DMS153 (cell line): Measurements from ENCODE around the gene SLC1A1.
A peak's percentile ranks its signal among the peaks of the same experiment; 100 is the strongest.
"Not testable (repeated sequence)": the region's sequence is repeated elsewhere in the genome, so short reads cannot be mapped to it uniquely, and the experiment has no call there.

ENCODE experiments used
- DNase-seq: peaks from one replicate; lab custom pipeline; 2025; lab: John Stamatoyannopoulos, UW

Gene SLC1A1

DNA sequence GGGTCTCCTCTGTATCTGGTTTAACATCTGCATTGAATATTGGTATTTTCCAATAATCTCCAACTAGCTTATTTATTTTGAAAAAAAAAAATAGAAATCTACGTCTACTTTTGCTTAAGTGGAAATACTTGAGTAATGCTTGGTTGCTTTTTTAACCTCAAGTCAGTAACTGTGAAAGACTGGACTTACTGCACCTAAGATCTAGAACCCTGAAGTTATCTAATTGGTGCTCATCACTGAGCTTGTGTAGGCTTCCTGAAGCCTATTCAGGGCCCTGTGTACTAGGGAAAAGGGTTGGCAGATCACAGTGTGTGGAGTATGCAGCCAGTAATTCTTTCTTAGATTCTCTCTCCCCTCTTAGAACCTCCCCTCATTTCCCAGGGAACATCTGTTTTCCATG is 16.2 kb downstream of the SLC1A1 start:
- DNase-seq, result no peak

DNA sequence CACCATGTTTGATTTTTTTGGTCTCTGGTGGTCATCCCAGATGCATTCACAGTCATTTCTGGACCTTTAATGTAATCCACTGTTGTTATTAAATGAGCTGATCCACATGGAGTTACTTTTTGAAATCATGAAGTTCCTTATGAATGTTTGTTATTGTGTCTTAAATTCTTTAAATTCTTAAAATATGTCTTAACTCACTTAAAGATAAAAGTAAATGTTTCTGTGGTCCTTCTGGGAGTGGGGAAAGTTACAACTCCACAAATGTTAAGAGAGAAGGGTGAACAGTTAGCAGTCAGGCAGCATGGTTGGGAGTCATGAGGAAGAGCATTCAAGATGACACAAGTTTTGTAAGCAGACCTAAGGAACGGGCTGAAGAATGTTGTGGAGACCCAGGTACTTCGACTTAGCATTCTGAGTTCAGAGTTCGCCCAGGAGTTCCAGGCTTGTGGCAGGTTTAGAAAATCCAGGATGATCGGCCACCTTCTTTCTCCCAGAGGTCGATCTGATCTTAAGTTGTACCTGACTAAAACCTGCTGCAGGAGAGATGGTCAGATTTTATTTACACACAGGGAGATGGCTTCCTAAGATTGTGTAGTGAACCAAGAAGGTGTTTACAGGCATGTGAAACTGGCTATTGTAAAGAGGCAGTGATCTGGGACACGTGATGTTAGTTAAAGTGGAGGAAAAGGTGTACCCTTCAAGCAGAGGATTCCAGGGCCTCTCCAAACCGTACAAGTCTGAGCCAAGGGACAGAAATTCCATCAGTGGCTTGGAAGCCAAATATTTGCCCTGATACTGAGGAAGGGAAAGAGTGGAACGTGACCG is 17.2 kb downstream of the SLC1A1 start:
- DNase-seq, result no peak

DNA sequence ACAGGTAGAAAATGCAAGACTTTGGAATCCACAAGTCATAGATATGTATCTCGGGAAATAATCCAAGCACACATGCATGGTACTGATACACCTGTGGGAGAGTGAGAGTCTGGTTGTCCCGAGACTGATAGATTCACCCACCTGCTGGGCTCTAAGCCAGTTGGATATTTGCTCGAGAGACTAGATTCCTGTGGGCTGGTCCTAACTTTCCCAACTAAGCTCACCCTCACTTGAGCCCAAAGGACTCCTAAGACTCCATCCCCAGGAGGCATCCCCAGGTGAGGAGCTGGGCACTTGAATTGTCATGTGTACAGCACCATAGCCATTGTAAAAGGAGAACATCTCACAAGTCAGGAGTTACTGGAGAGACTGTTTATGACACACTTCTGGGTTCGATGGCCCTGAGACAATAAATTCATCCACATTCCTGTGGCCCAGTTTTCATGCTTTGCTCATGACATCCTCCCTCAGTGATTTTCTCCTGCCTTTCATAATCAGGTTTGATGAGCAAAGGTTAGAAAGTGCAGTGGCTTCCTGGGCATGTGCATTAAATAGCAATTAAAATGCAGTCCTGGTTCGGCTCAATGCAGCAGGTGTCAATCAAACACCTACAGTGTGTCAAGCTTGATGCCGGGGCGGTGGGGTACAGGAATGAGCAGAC is 18.1 kb downstream of the SLC1A1 start:
- DNase-seq, result no peak

GRCh38 chr9:4508907-4509589 is 18.8 kb downstream of the SLC1A1 start:
- no peak for DNase-seq

DNA sequence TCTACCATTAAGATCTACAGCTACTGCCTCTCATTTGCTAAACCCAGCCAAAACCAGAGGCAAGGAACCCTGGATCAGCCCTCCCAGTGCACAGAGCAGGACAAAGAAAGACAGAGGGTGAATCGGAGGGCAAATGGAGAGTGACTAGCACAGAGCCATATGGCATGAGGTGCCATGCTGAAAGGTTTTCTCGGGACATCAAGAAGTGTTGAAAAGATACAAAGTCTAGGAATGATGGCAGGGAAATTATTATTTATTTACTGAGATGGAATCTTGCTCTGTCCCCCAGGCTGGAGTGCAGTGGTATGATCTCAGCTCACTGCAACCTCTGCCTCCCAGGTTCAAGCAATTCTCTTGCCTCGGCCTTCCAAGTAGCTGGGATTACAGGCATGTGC is 19.3 kb downstream of the SLC1A1 start:
- DNase-seq, result no peak

- no peak for DNase-seq
These were observed 20.5 kb downstream of the SLC1A1 start for GRCh38 chr9:4510546-4511322.

DNA sequence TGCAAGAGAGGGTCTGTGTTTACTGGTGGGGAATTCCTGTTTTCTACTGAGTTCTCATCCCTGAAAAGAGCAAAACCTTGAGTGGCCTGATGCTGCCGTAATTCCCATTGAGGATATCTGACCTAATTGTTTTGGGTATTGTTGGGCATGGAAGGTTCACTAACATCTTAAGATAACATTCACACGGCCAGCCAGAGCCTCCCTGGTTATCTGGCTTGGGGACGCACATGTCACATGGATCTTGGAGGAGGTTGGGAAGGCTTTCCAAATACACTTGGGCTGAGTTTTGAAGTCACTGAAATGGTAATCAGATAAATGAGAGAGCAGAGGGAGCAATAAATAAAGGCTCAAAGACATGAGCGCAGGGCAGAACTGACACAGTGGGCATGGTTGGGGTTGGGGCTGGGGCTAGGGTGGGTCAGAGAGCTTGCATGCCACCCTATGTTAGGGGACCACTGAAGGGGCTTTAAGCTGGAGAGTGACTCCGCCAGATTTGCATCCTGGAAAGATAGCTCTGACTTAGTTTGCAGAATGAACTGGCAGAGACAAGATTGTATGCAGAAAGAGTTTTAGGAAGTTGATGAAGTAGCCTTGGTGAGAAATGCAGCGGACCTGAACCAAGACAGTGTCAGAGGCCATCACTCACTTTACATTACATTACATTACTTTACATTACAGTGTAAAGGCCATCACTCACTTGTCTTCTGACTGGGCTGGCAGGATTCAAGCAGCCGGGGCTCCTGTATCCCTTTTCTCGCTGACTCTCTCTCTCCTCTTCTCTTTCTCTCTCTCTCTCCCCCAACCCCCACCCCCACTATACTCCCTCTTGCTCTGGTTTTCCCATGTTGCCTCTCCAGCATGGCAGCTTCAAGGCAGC is 24.2 kb downstream of the SLC1A1 start:
- no peak for DNase-seq

GRCh38 chr9:4515958-4516375 is 25.7 kb downstream of the SLC1A1 start:
- DNase-seq, result no peak

DNA sequence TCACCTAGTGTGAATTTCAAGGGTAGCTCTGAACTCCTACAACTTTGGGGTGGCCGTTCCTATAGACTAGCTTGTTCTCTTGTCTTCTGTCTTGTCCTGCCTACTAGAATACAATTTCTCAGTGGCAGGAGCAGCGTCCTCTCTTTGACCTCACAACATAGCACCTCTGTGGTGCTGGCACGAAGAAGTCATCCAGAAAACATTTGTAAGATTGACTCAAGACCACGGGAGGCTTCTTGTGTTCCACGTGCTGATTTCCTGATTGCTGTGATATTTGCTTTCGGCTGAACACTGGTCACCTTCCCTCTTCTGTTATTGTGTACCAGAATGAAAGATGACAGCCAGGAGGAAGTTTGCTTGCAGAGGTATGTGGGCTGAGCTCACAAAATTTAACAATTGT is 27.0 kb downstream of the SLC1A1 start:
- DNase-seq, result no peak

DNA sequence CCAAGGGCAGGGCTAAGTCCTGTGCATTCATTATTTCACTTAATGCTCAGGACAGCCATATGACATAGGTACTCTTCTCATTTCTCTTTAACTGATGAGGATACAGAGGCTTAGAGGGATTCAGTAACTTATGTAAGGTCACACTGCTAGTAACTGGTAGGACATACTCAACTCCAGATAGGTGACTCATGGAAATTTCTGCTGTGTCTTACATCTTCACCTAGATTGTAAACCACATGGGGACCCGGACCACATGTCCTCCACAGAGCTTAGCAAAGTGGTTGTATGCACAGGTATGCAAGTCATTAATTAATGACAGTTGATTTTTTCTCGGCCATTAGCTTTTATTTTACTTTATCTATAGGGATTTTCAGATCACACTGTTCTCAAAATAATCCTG is 29.3 kb downstream of the SLC1A1 start:
- DNase-seq, result no peak

- DNase-seq, result no peak
These were observed 29.8 kb downstream of the SLC1A1 start for GRCh38 chr9:4520055-4520454.

- DNase-seq, result peak; percentile 42
These were observed 40.1 kb downstream of the SLC1A1 start for GRCh38 chr9:4530375-4530774.

- not testable (repeated sequence) for DNase-seq
These were observed 40.6 kb downstream of the SLC1A1 start for GRCh38 chr9:4530831-4531230.

DNA sequence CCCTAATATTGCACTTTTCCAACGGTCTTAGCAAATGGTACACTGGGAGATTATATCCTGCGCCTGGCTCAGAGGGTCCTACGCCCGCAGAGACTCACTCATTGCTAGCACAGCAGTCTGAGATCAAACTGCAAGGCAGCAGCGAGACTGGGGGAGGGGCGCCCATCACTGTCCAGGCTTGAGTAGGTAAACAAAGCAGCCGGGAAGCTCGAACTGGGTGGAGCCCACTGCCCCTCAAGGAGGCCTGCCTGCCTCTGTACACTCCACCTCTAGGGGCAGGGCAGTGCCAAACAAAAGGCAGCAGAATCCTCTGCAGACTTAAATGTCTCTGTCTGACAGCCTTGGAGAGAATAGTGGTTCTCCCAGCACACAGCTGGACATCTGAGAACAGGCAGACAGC is 41.1 kb downstream of the SLC1A1 start:
- DNase-seq, result not testable (repeated sequence)

- DNase-seq, result not testable (repeated sequence)
These were observed 43.6 kb downstream of the SLC1A1 start for GRCh38 chr9:4533881-4534280.

GRCh38 chr9:4536196-4536595 is 45.9 kb downstream of the SLC1A1 start:
- DNase-seq, result not testable (repeated sequence)

DNA sequence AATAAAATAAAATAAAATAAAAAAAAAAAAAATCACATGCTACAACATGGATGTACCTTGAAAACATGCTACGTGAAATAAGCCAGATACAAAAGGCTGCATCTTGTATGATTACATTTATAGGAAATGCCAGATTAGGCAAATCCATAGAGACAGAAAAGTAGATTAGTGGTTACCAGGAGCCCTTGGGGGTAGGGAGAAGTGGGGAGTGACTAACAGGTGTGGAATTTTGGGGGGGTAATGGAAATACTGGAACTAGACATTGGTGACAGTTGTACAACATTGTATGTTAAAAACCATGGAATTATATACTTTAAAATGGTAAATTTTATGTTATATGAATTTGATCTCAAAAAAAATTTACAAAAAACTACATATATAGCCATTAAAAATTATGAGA is 47.3 kb downstream of the SLC1A1 start:
- DNase-seq, result no peak

DNA sequence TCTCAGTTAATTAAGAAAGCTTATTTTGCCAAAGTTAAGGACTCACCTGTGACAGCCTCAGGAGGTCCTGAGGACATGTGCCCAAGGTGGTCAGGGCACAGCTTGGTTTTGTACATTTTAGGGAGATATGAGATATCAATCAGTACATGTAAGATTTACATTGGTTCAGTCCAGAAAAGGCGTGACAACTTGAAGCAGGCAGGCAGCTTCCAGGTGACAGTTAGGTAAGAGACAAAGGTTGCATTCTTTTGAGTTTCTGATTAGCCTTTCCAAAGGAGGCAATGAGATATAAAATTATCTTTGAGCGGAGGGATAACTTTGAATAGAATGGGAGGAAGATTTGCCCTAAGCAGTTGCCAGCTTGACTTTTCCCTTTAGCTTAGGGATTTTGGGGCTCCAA is 47.8 kb downstream of the SLC1A1 start:
- no peak for DNase-seq

- DNase-seq, result no peak
These were observed 48.4 kb downstream of the SLC1A1 start for GRCh38 chr9:4538621-4539020.

- no peak for DNase-seq
These were observed 50.2 kb downstream of the SLC1A1 start for GRCh38 chr9:4540425-4540824.

- DNase-seq, result no peak
These were observed 51.0 kb downstream of the SLC1A1 start for GRCh38 chr9:4541281-4541680.
